K562 (cell line): ENCODE results near the gene CCR2. TPM values are rescaled to one million over a fixed set of nuclear protein-coding genes. Genes with fewer than 3 reads are reported as not detected.

ENCODE experiments used
- ATAC-seq: fragments of 200-7000 bp; cut with Tn5 transposase; 3 replicates; pipeline ENCODE4 v1.9.1; 2020; ENCODE audit warnings: moderate library complexity
- BruUV-seq: library from RNA; stranded (reverse); fragments of 400-500 nt; replicated peaks from 2 replicates; lab custom pipeline; 2021; lab: Mats Ljungman, UMichigan
- CTCF ChIA-PET: fragments of 300-600 bp; formaldehyde crosslinking; extraction: SDS; loops from one replicate; lab custom pipeline; 2021; ENCODE audit warnings: low intra/inter-chr PET ratio; lab: Yijun Ruan, JAX
- POLR2A ChIA-PET: fragments of 300-600, 350-650 bp; sonication (Branson Sonifier 250); formaldehyde crosslinking; extraction: SDS; loops from one replicate; lab custom pipeline; 2021; ENCODE audit warnings: antibody characterized with exemption, inconsistent platforms; lab: Yijun Ruan, JAX
- DNase-seq, 4 experiments: peaks; one replicate each; pipeline versions ENCODE4 v3.0.0 to v3.0.0-alpha.2; 2011 to 2018; ENCODE audit warnings: low spot score in 3 of 4, mixed read lengths in 3 of 4; ENCODE audit errors: extremely low read depth in 1 of 4
- FAIRE-seq: peaks from 2 replicates; lab custom pipeline; 2011; peaks lifted over from hg19 to GRCh38; lab: Jason Lieb, UNC
- H2AFZ ChIP-seq: 2 replicates; pipeline ENCODE4 v1.6.0; 2011; ENCODE audit warnings: low read depth, low read length, control low read depth, inconsistent platforms
- H3K27ac ChIP-seq: fragments of 200-600 bp; 3 replicates; pipeline ENCODE4 v1.8.0; 2011; ENCODE audit warnings: low read depth, mild to moderate bottlenecking, control low read depth, inconsistent platforms, low read length, moderate library complexity, mixed read lengths; ENCODE audit errors: extremely low read depth
- H3K27me3 ChIP-seq, 2 experiments: fragments of 300-600 bp in 1 of 2; 2 replicates in 1 of 2; 3 replicates in 1 of 2; pipeline versions ENCODE4 v1.6.0 to v1.8.0; 2011; ENCODE audit warnings: inconsistent platforms in 2 of 2, low read length in 2 of 2, mild to moderate bottlenecking in 1 of 2, mixed read lengths in 1 of 2, moderate library complexity in 1 of 2; ENCODE audit not compliant: control insufficient read depth in 2 of 2, insufficient read depth in 2 of 2
- H3K36me3 ChIP-seq: fragments of 300-600 bp; 3 replicates; pipeline ENCODE4 v1.8.0; 2011; ENCODE audit warnings: mild to moderate bottlenecking, low read length, inconsistent platforms; ENCODE audit not compliant: control insufficient read depth, insufficient read depth
- H3K4me1 ChIP-seq, 2 experiments: fragments of 200-600 bp in 1 of 2; replicated peaks in 1 of 2; 2 replicates in 1 of 2; 3 replicates in 1 of 2; pipeline versions ENCODE4 v1.5.1 to v1.8.0; 2011; ENCODE audit warnings: inconsistent platforms in 2 of 2, low read length in 2 of 2, mild to moderate bottlenecking in 1 of 2, mixed read lengths in 1 of 2, moderate library complexity in 1 of 2; ENCODE audit not compliant: control insufficient read depth in 2 of 2, insufficient read depth in 2 of 2
- H3K4me2 ChIP-seq: 2 replicates; pipeline ENCODE4 v1.6.1; 2011; ENCODE audit warnings: low read length, control low read depth, inconsistent platforms, mixed read lengths; ENCODE audit not compliant: insufficient read depth
- H3K4me3 ChIP-seq: fragments of 200-600 bp; sonication (generic), shearing (Covaris generic); 2 replicates; pipeline ENCODE4 v1.5.1; 2016; ENCODE audit warnings: control low read depth, inconsistent platforms
- H3K79me2 ChIP-seq: fragments of 200-600 bp; 3 replicates; pipeline ENCODE4 v1.8.0; 2011; ENCODE audit warnings: low read length, inconsistent platforms; ENCODE audit not compliant: control insufficient read depth, insufficient read depth
- H3K9ac ChIP-seq, 2 experiments: 2 replicates each; pipeline versions ENCODE4 v1.6.0 to v1.6.1; 2011; ENCODE audit warnings: low read depth in 2 of 2, low read length in 2 of 2, control low read depth in 1 of 2, inconsistent platforms in 1 of 2, mild to moderate bottlenecking in 1 of 2, mixed read lengths in 1 of 2; ENCODE audit not compliant: insufficient read depth in 1 of 2
- H3K9me1 ChIP-seq: one replicate; pipeline ENCODE4 v1.6.0; 2011; ENCODE audit warnings: inconsistent platforms, mild to moderate bottlenecking, low read length, moderate library complexity; ENCODE audit not compliant: control insufficient read depth, insufficient read depth
- H3K9me3 ChIP-seq: replicated peaks from 2 replicates; pipeline ENCODE4 v1.5.1; 2011; ENCODE audit warnings: low read depth, low read length, inconsistent platforms; ENCODE audit not compliant: control insufficient read depth, insufficient read depth
- H4K20me1 ChIP-seq: replicated peaks from 2 replicates; pipeline ENCODE4 v1.6.1; 2011; ENCODE audit warnings: low read length, inconsistent platforms, mixed read lengths; ENCODE audit not compliant: control insufficient read depth, insufficient read depth
- BRD9 ChIP-seq: fragments of 450-650 bp; IDR thresholded peaks from 2 replicates; pipeline ENCODE4 v1.6.1; 2018; ENCODE audit warnings: low read depth; ENCODE audit not compliant: partially characterized antibody
- CXXC5 ChIP-seq: fragments of 250-450 bp; sonication (Bioruptor Pico); IDR thresholded peaks from 2 replicates; pipeline ENCODE4 v1.8.0; 2022; ENCODE audit warnings: inconsistent platforms, mild to moderate bottlenecking, moderate library complexity
- DEAF1 ChIP-seq: fragments of 450-650 bp; formaldehyde crosslinking; IDR thresholded peaks from 2 replicates; pipeline ENCODE4 v1.4.0; 2020; ENCODE audit warnings: mild to moderate bottlenecking, moderate library complexity
- GATA2 ChIP-seq: sonication (generic); formaldehyde crosslinking; IDR thresholded peaks from 2 replicates; pipeline ENCODE4 v1.4.0; 2020; ENCODE audit warnings: mild to moderate bottlenecking, missing genetic modification reagents
- GATAD2B ChIP-seq: fragments of 450-650 bp; IDR thresholded peaks from 2 replicates; pipeline ENCODE4 v1.6.1; 2017; ENCODE audit warnings: mild to moderate bottlenecking, borderline replicate concordance
- HDAC2 ChIP-seq: fragments of 450-650 bp; IDR thresholded peaks from 2 replicates; pipeline ENCODE4 v1.6.1; 2016; ENCODE audit warnings: mild to moderate bottlenecking
- HES1 ChIP-seq: fragments of 450-650 bp; IDR thresholded peaks from 2 replicates; pipeline ENCODE4 v1.6.1; 2016; ENCODE audit warnings: low read depth, mild to moderate bottlenecking, moderate library complexity
- MAFG ChIP-seq: fragments of 450-650 bp; conservative IDR thresholded peaks from 2 replicates; pipeline ENCODE4 v1.6.1; 2016; ENCODE audit warnings: missing genetic modification characterization, missing compliant biosample characterization
- NCOA2 ChIP-seq, 2 experiments: fragments of 450-650 bp; IDR thresholded peaks; 2 replicates each; pipeline ENCODE4 v1.6.1; 2018; ENCODE audit warnings: mild to moderate bottlenecking in 2 of 2, moderate library complexity in 1 of 2; ENCODE audit not compliant: partially characterized antibody in 2 of 2
- NRF1 ChIP-seq, 2 experiments: fragments of 450-650 bp; IDR thresholded peaks in 1 of 2; conservative IDR thresholded peaks in 1 of 2; 2 replicates each; pipeline ENCODE4 v1.6.1; 2014; ENCODE audit warnings: mild to moderate bottlenecking in 2 of 2
- VEZF1 ChIP-seq: fragments of 200-800 bp; sonication (Bioruptor generic); IDR thresholded peaks from 2 replicates; pipeline ENCODE4 v1.6.1; 2017; ENCODE audit warnings: missing genetic modification characterization, missing compliant biosample characterization
- ZBTB26 ChIP-seq: fragments of 450-650 bp; formaldehyde crosslinking; IDR thresholded peaks from 2 replicates; pipeline ENCODE4 v1.4.0; 2022; ENCODE audit warnings: missing genetic modification characterization
- WGBS: fragments of 100-300 bp; shearing (Covaris generic); methylation state at CpG from one replicate; pipeline ENCODE4 v1.1.6; 2016; ENCODE audit warnings: low coverage, mixed read lengths; ENCODE audit not compliant: insufficient coverage; ENCODE audit errors: missing lambda C conversion rate; 5-methylcytosine and 5-hydroxymethylcytosine counted together
- in situ Hi-C: fragments of 300-500 bp; cut with MboI; formaldehyde crosslinking; loops from 4 replicates; pipeline ENCODE4 v1.15.0; 2018; ENCODE audit warnings: inconsistent platforms, mixed read lengths
- intact Hi-C: fragments of 100-400 bp; cut with micrococcal nuclease; formaldehyde crosslinking; loops from 2 replicates; pipeline ENCODE4 v1.14.2; 2022
- polyA plus RNA-seq, 8 experiments: library from polyadenylated mRNA; depleted of rRNA in 4 of 8; stranded (reverse) in 5 of 8; unstranded in 3 of 8; fragments of >200 nt; fragmentation: Nextera tagmentation in 2 of 8; fragmentation: Illumina TruSeq in 1 of 8; extraction: Ambion mirVana in 2 of 8; extraction: Trizol in 1 of 8; gene quantifications; 2 replicates each; pipeline versions ENCODE4 v1.2.1 to v1.2.3, GENCODE V29; 2011 to 2014; ENCODE audit warnings: inconsistent platforms in 1 of 8, missing spikeins in 1 of 8
- total RNA-seq, 7 experiments: library from RNA; depleted of rRNA in 6 of 7; stranded (reverse); fragments of >200 nt in 6 of 7; fragmentation: Illumina TruSeq in 2 of 7; extraction: Trizol in 2 of 7; gene quantifications; 2 replicates each; pipeline versions ENCODE4 v1.2.1 to v1.2.3, GENCODE V29; 2011 to 2021; ENCODE audit warnings: low replicate concordance in 1 of 7
- TF ChIP-seq, protein P1 (sequence below), 3 experiments: fragments of 200-800 bp in 1 of 3; sonication (Bioruptor generic) in 1 of 3; sonication (generic) in 1 of 3; formaldehyde crosslinking in 1 of 3; IDR thresholded peaks; 2 replicates each; pipeline versions ENCODE4 v1.6.1 to v1.8.0; 2016 to 2022; ENCODE audit warnings: mild to moderate bottlenecking in 2 of 3, missing compliant biosample characterization in 2 of 3, missing genetic modification characterization in 2 of 3, missing genetic modification reagents in 1 of 3

CCR2 gene
- total and polyA plus RNA-seq, 9 of the 15 experiments (the other 6 are each of a cell fraction or from before 2014, with no cell fraction given), result not detected

GRCh38 chr3:46353647-46354410, at the start of gene CCR2 (continued):
- TF ChIP-seq VEZF1 (CRISPR knock-in tag), result no peak
- TF ChIP-seq, all 486 proteins: peak for 0

GRCh38 chr3:46304739-46305138, 49.2 kb upstream of the CCR2 start:
- POLR2A ChIA-PET, result interaction anchor here (1.4 kb wide), 1 partner anchor 9 kb away, joined by 3 read pairs; no protein-coding TSS in a partner anchor
- H3K9me3 ChIP-seq, result no peaks in the 10 kb centered on the region
- no peaks in the 10 kb centered on the region for H3K9me1 ChIP-seq
- H3K4me3 ChIP-seq, result no peak overlapping the region
- H3K36me3 ChIP-seq, result no peaks in the 10 kb centered on the region
- DNase-seq (no peak), ATAC-seq (no peak), FAIRE-seq (no peak)
- in situ Hi-C loops (no loop called here), intact Hi-C loops (no loop called here)
- 5% methylated on average over 3 of the region's 3 CpGs for WGBS
- no peak overlapping the region for H2AFZ ChIP-seq
- CTCF ChIA-PET, result no interaction called here
- no peak overlapping the region for H3K9ac ChIP-seq
- no peaks in the 10 kb centered on the region for H3K4me1 ChIP-seq
- H4K20me1 ChIP-seq, result no peaks in the 10 kb centered on the region
- no peaks in the 10 kb centered on the region for H3K79me2 ChIP-seq
- no TSS peak for BruUV-seq
- peaks cover under 1 to 12% of the 10 kb centered on the region in 2 experiments; a peak in 3 of 5 replicates for H3K27me3 ChIP-seq
- H3K27ac ChIP-seq, result no peak overlapping the region
- no peak overlapping the region for H3K4me2 ChIP-seq
- TF ChIP-seq NRF1 (conservative IDR thresholded peaks at IDR 0.05 in 1 of 2, IDR thresholded peaks at IDR 0.05 in 1 of 2) (no peak), BRD9 (no peak), HES1 (no peak), NCOA2 (IDR thresholded peaks at IDR 0.05; ENCODE audit: partially characterized antibody in 2 of 2) (no peak), DEAF1 (CRISPR knock-in tag) (no peak), HDAC2 (no peak), MAFG (no peak), GATA2 (no peak), ZBTB26 (CRISPR knock-in tag) (no peak), CXXC5 (no peak), GATAD2B (no peak)
- TF ChIP-seq, protein P1, sequence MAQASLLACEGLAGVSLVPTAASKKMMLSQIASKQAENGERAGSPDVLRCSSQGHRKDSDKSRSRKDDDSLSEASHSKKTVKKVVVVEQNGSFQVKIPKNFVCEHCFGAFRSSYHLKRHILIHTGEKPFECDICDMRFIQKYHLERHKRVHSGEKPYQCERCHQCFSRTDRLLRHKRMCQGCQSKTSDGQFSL (CRISPR knock-in tag; IDR thresholded peaks at IDR 0.05), result no peak
- TF ChIP-seq, protein P1 (tag; IDR thresholded peaks at IDR 0.05), result no peak
